Panc1 (cell line): ENCODE data around the gene FES. TPM values are rescaled to one million over a fixed set of nuclear protein-coding genes. Genes with fewer than 3 reads are reported as not detected.
"Not testable (repeated sequence)": the region's sequence is repeated elsewhere in the genome, so short reads cannot be mapped to it uniquely, and the experiment has no call there.

ENCODE experiments used
- ATAC-seq: fragments of 200-7000 bp; cut with Tn5 transposase; 2 replicates; pipeline ENCODE4 v1.9.1; 2020; ENCODE audit warnings: mild to moderate bottlenecking, moderate library complexity
- BruUV-seq: library from RNA; stranded (reverse); fragments of 400-500 nt; replicated peaks from 2 replicates; lab custom pipeline; 2021; lab: Mats Ljungman, UMichigan
- CTCF ChIA-PET: fragments of 300-600 bp; sonication (Branson Sonifier 250); formaldehyde crosslinking; loops from one replicate; lab custom pipeline; 2022; ENCODE audit warnings: antibody characterized with exemption; lab: Charles Lee
- POLR2A ChIA-PET: fragments of 300-600 bp; sonication (Branson Sonifier 250); formaldehyde crosslinking; loops from one replicate; lab custom pipeline; 2022; ENCODE audit warnings: antibody characterized with exemption; lab: Charles Lee
- DNase-seq: peaks from one replicate; pipeline ENCODE4 v3.0.0-alpha.2; 2010; ENCODE audit warnings: low read depth, low spot score
- H3K27ac ChIP-seq: 2 replicates; pipeline ENCODE4 v1.5.1; 2011; ENCODE audit warnings: mild to moderate bottlenecking, low read length, inconsistent platforms
- H3K27me3 ChIP-seq: fragments of 200-500 bp; sonication (Bioruptor generic); 2 replicates; pipeline ENCODE4 v1.6.0; 2014; ENCODE audit warnings: low read length, inconsistent platforms; ENCODE audit not compliant: control insufficient read depth, insufficient read depth
- H3K36me3 ChIP-seq: fragments of 200-500 bp; sonication (Bioruptor generic); 2 replicates; pipeline ENCODE4 v1.5.1; 2014; ENCODE audit warnings: inconsistent platforms, mild to moderate bottlenecking, low read length, moderate library complexity; ENCODE audit not compliant: control insufficient read depth, insufficient read depth
- H3K4me1 ChIP-seq: 2 replicates; pipeline ENCODE4 v1.5.1; 2011; ENCODE audit warnings: inconsistent platforms, mild to moderate bottlenecking, low read length, moderate library complexity; ENCODE audit not compliant: control insufficient read depth, insufficient read depth
- H3K4me3 ChIP-seq, 2 experiments: 2 replicates each; pipeline ENCODE4 v1.5.1; 2011 to 2012; ENCODE audit warnings: low read depth in 2 of 2, low read length in 2 of 2, mild to moderate bottlenecking in 2 of 2, inconsistent platforms in 1 of 2, moderate library complexity in 1 of 2
- H3K9me3 ChIP-seq: fragments of 200-500 bp; sonication (Bioruptor generic); 2 replicates; pipeline ENCODE4 v1.5.1; 2014; ENCODE audit warnings: low read depth, mild to moderate bottlenecking, inconsistent platforms, low read length, moderate library complexity; ENCODE audit not compliant: control insufficient read depth, insufficient read depth
- POLR2AphosphoS5 ChIP-seq: IDR thresholded peaks from 2 replicates; pipeline ENCODE4 v1.6.1; 2012; ENCODE audit warnings: mild to moderate bottlenecking, low read depth, low read length, moderate library complexity
- REST ChIP-seq, 2 experiments: IDR thresholded peaks; 2 replicates each; pipeline ENCODE4 v1.6.1; 2011 to 2012; ENCODE audit warnings: low read depth in 2 of 2, control low read depth in 1 of 2, low read length in 1 of 2, mild to moderate bottlenecking in 1 of 2, moderate library complexity in 1 of 2; ENCODE audit not compliant: insufficient read depth in 1 of 2
- SIN3A ChIP-seq: IDR thresholded peaks from 2 replicates; pipeline ENCODE4 v1.6.1; 2012; ENCODE audit warnings: low read depth, mild to moderate bottlenecking, low read length, moderate library complexity, borderline replicate concordance; ENCODE audit not compliant: insufficient read depth
- TCF7L2 ChIP-seq: IDR thresholded peaks from 2 replicates; pipeline ENCODE4 v1.6.1; 2011; ENCODE audit warnings: mild to moderate bottlenecking, low read depth, low read length, inconsistent platforms
- in situ Hi-C: cut with HindIII; loops from 2 replicates; pipeline ENCODE4 v1.10.0; 2016; ENCODE audit warnings: low sequenced_read_pairs, low pct_unique_long_range_greater_than_20kb
- intact Hi-C: fragments of 100-400 bp; cut with micrococcal nuclease; formaldehyde crosslinking; loops from one replicate; pipeline ENCODE4 v1.10.0; 2022; ENCODE audit not compliant: unreplicated experiment
- total RNA-seq: library from RNA; stranded (reverse); gene quantifications from one replicate; pipeline ENCODE4 v1.2.1, GENCODE V29; 2021; ENCODE audit not compliant: unreplicated experiment
- TF ChIP-seq, protein P1 (sequence below): fragments of 450-650 bp; IDR thresholded peaks from 2 replicates; pipeline ENCODE4 v1.5.1; 2017; ENCODE audit warnings: mild to moderate bottlenecking

Gene FES
- total RNA-seq, 1 experiment from 2014 or later: 0.64 TPM

- no peak for TF ChIP-seq SIN3A
Measured at GRCh38 chr15:90907838-90908507, 23.7 kb downstream of the FES start (continued).

GRCh38 chr15:90909449-90909848, 25.1 kb downstream of the FES start:
- H3K9me3 ChIP-seq, DNase-seq, intact Hi-C loops, H3K27ac ChIP-seq, CTCF ChIA-PET, H3K27me3 ChIP-seq, H3K4me1 ChIP-seq, in situ Hi-C loops, BruUV-seq, H3K36me3 ChIP-seq, H3K4me3 ChIP-seq, ATAC-seq: not testable (repeated sequence)
- POLR2A ChIA-PET: interaction anchor here (0.5 kb wide), 1 partner anchor 195 kb away, joined by 3 read pairs; no protein-coding TSS in a partner anchor

DNA sequence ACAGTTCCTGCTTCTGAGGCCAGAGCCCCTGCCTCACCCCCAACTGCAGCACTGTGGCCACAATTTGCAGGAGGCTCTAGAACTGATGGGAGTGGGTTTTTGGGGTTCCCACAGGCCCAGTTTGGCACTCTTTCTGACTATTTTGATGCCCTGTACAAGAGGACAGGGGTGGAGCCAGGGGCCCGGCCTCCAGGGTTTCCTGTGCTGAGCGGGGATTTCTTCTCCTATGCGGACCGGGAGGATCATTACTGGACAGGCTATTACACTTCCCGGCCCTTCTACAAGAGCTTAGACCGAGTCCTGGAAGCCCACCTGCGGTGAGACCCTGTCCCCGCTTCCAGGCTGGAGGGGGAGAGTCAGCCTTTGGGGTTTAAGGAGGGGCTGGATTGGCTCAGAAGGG, 25.7 kb downstream of the FES start:
- ATAC-seq: no peak
- Histone ChIP-seq H3K27ac (no peak overlapping the region), H3K4me1 (no peaks in the 10 kb centered on the region), H3K27me3 (no peaks in the 10 kb centered on the region), H3K4me3 (no peak overlapping the region), H3K9me3 (no peaks in the 10 kb centered on the region), H3K36me3 (peaks cover 10% of the 10 kb centered on the region; the same call in 1 of the 2 replicates)
- TF ChIP-seq, protein P1, sequence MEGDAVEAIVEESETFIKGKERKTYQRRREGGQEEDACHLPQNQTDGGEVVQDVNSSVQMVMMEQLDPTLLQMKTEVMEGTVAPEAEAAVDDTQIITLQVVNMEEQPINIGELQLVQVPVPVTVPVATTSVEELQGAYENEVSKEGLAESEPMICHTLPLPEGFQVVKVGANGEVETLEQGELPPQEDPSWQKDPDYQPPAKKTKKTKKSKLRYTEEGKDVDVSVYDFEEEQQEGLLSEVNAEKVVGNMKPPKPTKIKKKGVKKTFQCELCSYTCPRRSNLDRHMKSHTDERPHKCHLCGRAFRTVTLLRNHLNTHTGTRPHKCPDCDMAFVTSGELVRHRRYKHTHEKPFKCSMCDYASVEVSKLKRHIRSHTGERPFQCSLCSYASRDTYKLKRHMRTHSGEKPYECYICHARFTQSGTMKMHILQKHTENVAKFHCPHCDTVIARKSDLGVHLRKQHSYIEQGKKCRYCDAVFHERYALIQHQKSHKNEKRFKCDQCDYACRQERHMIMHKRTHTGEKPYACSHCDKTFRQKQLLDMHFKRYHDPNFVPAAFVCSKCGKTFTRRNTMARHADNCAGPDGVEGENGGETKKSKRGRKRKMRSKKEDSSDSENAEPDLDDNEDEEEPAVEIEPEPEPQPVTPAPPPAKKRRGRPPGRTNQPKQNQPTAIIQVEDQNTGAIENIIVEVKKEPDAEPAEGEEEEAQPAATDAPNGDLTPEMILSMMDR: no peak
- TF ChIP-seq SIN3A (no peak), TCF7L2 (no peak)
- CTCF ChIA-PET: no interaction called here
- POLR2A ChIA-PET: interaction anchor here (0.5 kb wide), 1 partner anchor 195 kb away, joined by 3 read pairs; no protein-coding TSS in a partner anchor
- intact Hi-C loops: no loop called here
- in situ Hi-C loops: no loop called here
- BruUV-seq: no TSS peak
- no peak for DNase-seq

DNA sequence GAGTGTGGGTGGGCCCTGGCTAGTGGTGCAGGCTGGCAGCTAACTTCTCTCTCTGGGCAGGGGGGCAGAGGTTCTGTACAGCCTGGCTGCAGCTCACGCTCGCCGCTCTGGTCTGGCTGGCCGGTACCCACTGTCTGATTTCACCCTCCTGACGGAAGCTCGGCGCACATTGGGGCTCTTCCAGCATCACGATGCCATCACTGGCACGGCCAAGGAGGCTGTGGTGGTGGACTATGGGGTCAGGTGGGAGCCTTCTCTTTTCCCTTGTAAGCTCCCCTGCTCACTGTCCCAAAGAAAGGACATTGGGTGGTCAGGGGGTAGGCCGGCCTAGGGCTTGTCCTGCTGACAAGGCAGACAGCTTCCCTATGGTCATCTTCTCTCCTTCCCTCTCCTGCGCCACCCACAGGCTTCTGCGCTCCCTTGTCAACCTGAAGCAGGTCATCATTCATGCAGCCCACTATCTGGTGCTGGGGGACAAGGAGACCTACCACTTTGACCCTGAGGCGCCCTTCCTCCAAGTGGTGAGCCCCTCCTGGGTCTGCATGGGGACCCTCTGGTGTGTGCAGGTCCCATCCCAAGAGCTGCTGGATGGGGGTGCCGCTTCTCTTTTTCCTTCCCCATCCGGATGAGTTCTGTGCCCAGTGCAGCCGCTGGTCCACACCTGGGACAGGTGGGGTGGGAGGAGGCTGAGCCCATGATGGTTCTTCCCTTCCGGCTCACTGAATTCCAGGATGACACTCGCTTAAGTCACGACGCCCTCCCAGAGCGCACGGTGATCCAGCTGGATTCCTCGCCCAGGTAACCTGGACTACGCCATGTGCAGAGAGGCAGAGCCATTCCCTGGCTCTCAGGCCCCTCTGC, 26.4 kb downstream of the FES start:
- intact Hi-C loops (no loop called here), in situ Hi-C loops (no loop called here)
- Histone ChIP-seq H3K27me3 (no peaks in the 10 kb centered on the region), H3K27ac (no peak overlapping the region), H3K4me1 (no peaks in the 10 kb centered on the region), H3K36me3 (peaks cover 9% of the 10 kb centered on the region; the same call in 1 of the 2 replicates), H3K9me3 (no peaks in the 10 kb centered on the region), H3K4me3 (no peak overlapping the region)
- BruUV-seq: no TSS peak
- no peak for TF ChIP-seq POLR2AphosphoS5
- TF ChIP-seq SIN3A: no peak
- no peak for TF ChIP-seq REST (IDR thresholded peaks at IDR 0.05; ENCODE audit: insufficient read depth in 1 of 2, low read depth in 2 of 2, low read length in 1 of 2)
- TF ChIP-seq TCF7L2: no peak
- TF ChIP-seq, protein P1: no peak
- DNase-seq: no peak
- CTCF ChIA-PET: no interaction called here
- POLR2A ChIA-PET: no interaction called here
- no peak; the same call in 1 of the 2 replicates for ATAC-seq
